HepG2 (cell line): ENCODE results near the gene SMYD5. TPM values are rescaled to one million over a fixed set of nuclear protein-coding genes. Genes with fewer than 3 reads are reported as not detected.
A peak's percentile ranks its signal among the peaks of the same experiment; 100 is the strongest.

Experiments used
- CC2D1A ChIP-seq: sonication (generic); formaldehyde crosslinking; IDR thresholded peaks from 2 replicates; pipeline ENCODE4 v1.8.1; 2023; ENCODE audit warnings: mild to moderate bottlenecking, missing genetic modification reagents
- ETS1 ChIP-seq: sonication (generic); formaldehyde crosslinking; IDR thresholded peaks from 2 replicates; pipeline ENCODE4 v1.4.0; 2020; ENCODE audit warnings: missing genetic modification reagents
- HNRNPLL ChIP-seq: fragments of 200-400 bp; formaldehyde crosslinking; IDR thresholded peaks from 2 replicates; pipeline ENCODE4 v1.6.1; 2017; ENCODE audit warnings: mild to moderate bottlenecking, low read depth, low read length; ENCODE audit not compliant: poor library complexity, severe bottlenecking
- KMT2A ChIP-seq: sonication (generic); formaldehyde crosslinking; IDR thresholded peaks from 2 replicates; pipeline ENCODE4 v1.4.0; 2020; ENCODE audit warnings: missing genetic modification reagents
- MED13 ChIP-seq: sonication (generic); formaldehyde crosslinking; IDR thresholded peaks from 2 replicates; pipeline ENCODE4 v1.5.0; 2020; ENCODE audit warnings: missing genetic modification reagents
- MTF1 ChIP-seq: sonication (generic); formaldehyde crosslinking; IDR thresholded peaks from 2 replicates; pipeline ENCODE4 v1.5.0; 2020; ENCODE audit warnings: missing genetic modification reagents
- RXRB ChIP-seq: IDR thresholded peaks from 2 replicates; pipeline ENCODE4 v1.6.1; 2016; ENCODE audit warnings: borderline replicate concordance, missing genetic modification reagents, missing compliant biosample characterization
- SMAD3 ChIP-seq: sonication (generic); formaldehyde crosslinking; IDR thresholded peaks from 2 replicates; pipeline ENCODE4 v1.4.0; 2020; ENCODE audit warnings: missing genetic modification reagents
- ZNF557 ChIP-seq: sonication (generic); formaldehyde crosslinking; IDR thresholded peaks from 2 replicates; pipeline ENCODE4 v1.4.0; 2020; ENCODE audit warnings: missing genetic modification reagents
- ZSCAN5A ChIP-seq: sonication (generic); formaldehyde crosslinking; IDR thresholded peaks from 2 replicates; pipeline ENCODE4 v1.8.0; 2022; ENCODE audit warnings: mild to moderate bottlenecking, missing genetic modification reagents, borderline replicate concordance
- polyA plus RNA-seq, 8 experiments: library from polyadenylated mRNA; depleted of rRNA in 3 of 8; stranded (reverse) in 7 of 8; unstranded in 1 of 8; fragments of >200 nt; fragmentation: Illumina TruSeq in 4 of 8; extraction: Trizol in 4 of 8; gene quantifications; 2 replicates each; pipeline versions ENCODE4 v1.2.1 to v1.2.3, GENCODE V29; 2011 to 2016; ENCODE audit warnings: low read depth in 4 of 8, missing spikeins in 1 of 8, mixed read lengths in 1 of 8; ENCODE audit not compliant: insufficient read depth in 1 of 8
- total RNA-seq, 5 experiments: library from RNA; depleted of rRNA; stranded (reverse); fragments of >200 nt; fragmentation: Illumina TruSeq; extraction: Trizol; gene quantifications; 2 replicates each; pipeline ENCODE4 v1.2.3, GENCODE V29; 2016; ENCODE audit warnings: low read depth in 1 of 5
- TF ChIP-seq, protein P1 (sequence below): sonication (generic); formaldehyde crosslinking; IDR thresholded peaks from 2 replicates; pipeline ENCODE4 v1.8.0; 2022; ENCODE audit warnings: mild to moderate bottlenecking, missing genetic modification reagents, moderate library complexity
- TF ChIP-seq, protein P2 (sequence below): IDR thresholded peaks from 2 replicates; pipeline ENCODE4 v1.6.1; 2016; ENCODE audit warnings: low read depth, borderline replicate concordance
- TF ChIP-seq, protein P3 (sequence below): sonication (generic); formaldehyde crosslinking; IDR thresholded peaks from 2 replicates; pipeline ENCODE4 v1.5.0; 2020; ENCODE audit warnings: missing genetic modification reagents, mild to moderate bottlenecking, borderline replicate concordance
- TF ChIP-seq, protein P4 (sequence below): sonication (generic); formaldehyde crosslinking; IDR thresholded peaks from 2 replicates; pipeline ENCODE4 v1.4.0; 2020; ENCODE audit warnings: mild to moderate bottlenecking, missing genetic modification reagents, borderline replicate concordance
- TF ChIP-seq, protein P5 (sequence below): sonication (generic); formaldehyde crosslinking; IDR thresholded peaks from 2 replicates; pipeline ENCODE4; 2020; ENCODE audit warnings: missing genetic modification reagents, mild to moderate bottlenecking, borderline replicate concordance

Gene SMYD5
- total and polyA plus RNA-seq, 2 of the 13 experiments (the other 11 are each of a cell fraction or from before 2014, with no cell fraction given): 55.8 to 70.4 TPM

- TF ChIP-seq, protein P1, sequence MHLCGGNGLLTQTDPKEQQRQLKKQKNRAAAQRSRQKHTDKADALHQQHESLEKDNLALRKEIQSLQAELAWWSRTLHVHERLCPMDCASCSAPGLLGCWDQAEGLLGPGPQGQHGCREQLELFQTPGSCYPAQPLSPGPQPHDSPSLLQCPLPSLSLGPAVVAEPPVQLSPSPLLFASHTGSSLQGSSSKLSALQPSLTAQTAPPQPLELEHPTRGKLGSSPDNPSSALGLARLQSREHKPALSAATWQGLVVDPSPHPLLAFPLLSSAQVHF: no peak
- TF ChIP-seq ZNF557 (CRISPR knock-in tag): no peak
- no peak; the same call in 1 of the 2 replicates for TF ChIP-seq SMAD3
- TF ChIP-seq, protein P2, sequence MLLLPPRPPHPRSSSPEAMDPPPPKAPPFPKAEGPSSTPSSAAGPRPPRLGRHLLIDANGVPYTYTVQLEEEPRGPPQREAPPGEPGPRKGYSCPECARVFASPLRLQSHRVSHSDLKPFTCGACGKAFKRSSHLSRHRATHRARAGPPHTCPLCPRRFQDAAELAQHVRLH (CRISPR knock-in tag): peak; percentile 89; the same call in 1 of the 2 replicates
- 0 out of 2 replicates have a peak, but pooled peaks have one; percentile 17 for TF ChIP-seq MED13 (CRISPR knock-in tag)
- TF ChIP-seq MTF1 (CRISPR knock-in tag): no peak
- TF ChIP-seq, protein P3, sequence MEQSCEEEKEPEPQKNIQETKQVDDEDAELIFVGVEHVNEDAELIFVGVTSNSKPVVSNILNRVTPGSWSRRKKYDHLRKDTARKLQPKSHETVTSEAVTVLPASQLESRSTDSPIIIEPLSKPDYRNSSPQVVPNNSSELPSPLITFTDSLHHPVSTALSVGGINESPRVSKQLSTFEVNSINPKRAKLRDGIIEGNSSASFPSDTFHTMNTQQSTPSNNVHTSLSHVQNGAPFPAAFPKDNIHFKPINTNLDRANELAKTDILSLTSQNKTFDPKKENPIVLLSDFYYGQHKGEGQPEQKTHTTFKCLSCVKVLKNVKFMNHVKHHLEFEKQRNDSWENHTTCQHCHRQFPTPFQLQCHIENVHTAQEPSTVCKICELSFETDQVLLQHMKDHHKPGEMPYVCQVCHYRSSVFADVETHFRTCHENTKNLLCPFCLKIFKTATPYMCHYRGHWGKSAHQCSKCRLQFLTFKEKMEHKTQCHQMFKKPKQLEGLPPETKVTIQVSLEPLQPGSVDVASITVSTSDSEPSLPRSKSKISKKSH (CRISPR knock-in tag): no peak; the same call in 1 of the 2 replicates
- TF ChIP-seq, protein P4, sequence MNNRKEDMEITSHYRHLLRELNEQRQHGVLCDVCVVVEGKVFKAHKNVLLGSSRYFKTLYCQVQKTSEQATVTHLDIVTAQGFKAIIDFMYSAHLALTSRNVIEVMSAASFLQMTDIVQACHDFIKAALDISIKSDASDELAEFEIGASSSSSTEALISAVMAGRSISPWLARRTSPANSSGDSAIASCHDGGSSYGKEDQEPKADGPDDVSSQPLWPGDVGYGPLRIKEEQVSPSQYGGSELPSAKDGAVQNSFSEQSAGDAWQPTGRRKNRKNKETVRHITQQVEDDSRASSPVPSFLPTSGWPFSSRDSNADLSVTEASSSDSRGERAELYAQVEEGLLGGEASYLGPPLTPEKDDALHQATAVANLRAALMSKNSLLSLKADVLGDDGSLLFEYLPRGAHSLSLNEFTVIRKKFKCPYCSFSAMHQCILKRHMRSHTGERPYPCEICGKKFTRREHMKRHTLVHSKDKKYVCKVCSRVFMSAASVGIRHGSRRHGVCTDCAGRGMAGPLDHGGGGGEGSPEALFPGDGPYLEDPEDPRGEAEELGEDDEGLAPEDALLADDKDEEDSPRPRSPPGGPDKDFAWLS (CRISPR knock-in tag): no peak
- TF ChIP-seq RXRB (CRISPR knock-in tag): no peak; the same call in 1 of the 2 replicates
- TF ChIP-seq, protein P5, sequence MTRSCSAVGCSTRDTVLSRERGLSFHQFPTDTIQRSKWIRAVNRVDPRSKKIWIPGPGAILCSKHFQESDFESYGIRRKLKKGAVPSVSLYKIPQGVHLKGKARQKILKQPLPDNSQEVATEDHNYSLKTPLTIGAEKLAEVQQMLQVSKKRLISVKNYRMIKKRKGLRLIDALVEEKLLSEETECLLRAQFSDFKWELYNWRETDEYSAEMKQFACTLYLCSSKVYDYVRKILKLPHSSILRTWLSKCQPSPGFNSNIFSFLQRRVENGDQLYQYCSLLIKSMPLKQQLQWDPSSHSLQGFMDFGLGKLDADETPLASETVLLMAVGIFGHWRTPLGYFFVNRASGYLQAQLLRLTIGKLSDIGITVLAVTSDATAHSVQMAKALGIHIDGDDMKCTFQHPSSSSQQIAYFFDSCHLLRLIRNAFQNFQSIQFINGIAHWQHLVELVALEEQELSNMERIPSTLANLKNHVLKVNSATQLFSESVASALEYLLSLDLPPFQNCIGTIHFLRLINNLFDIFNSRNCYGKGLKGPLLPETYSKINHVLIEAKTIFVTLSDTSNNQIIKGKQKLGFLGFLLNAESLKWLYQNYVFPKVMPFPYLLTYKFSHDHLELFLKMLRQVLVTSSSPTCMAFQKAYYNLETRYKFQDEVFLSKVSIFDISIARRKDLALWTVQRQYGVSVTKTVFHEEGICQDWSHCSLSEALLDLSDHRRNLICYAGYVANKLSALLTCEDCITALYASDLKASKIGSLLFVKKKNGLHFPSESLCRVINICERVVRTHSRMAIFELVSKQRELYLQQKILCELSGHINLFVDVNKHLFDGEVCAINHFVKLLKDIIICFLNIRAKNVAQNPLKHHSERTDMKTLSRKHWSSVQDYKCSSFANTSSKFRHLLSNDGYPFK: peak; percentile 20
- TF ChIP-seq ETS1 (CRISPR knock-in tag): no peak
- TF ChIP-seq HNRNPLL: peak; percentile 74
- no peak for TF ChIP-seq CC2D1A
- peak; percentile 46; the same call in 1 of the 2 replicates for TF ChIP-seq KMT2A (CRISPR knock-in tag)
- TF ChIP-seq ZSCAN5A (CRISPR knock-in tag): no peak
Measured at GRCh38 chr2:73233154-73233931, 19.3 kb downstream of the SMYD5 start, which contains the start of gene PRADC1 (continued).
